ENCODE results near the gene RGS8.

RGS8 gene

GRCh38 chr1:182653986-182654385 lies 30.4 kb downstream of the RGS8 start:
- 100% methylated on average over 2 of the region's 2 CpGs for WGBS
- Histone ChIP-seq H3K4ac (ENCODE audit: low read depth in 1 of 2, low read length in 2 of 2) (no peak overlapping the region), H3K79me1 (replicated peaks; ENCODE audit: low read length, poor library complexity, severe bottlenecking) (no peaks in the 10 kb centered on the region), H3K9me3 (ENCODE audit: control insufficient read depth, low read length) (no peaks in the 10 kb centered on the region), H2BK120ac (ENCODE audit: low read depth, low read length) (no peak overlapping the region), H3K4me3 (ENCODE audit: insufficient read depth in 1 of 2, low read depth in 1 of 2, low read length in 2 of 2) (no peak overlapping the region), H3K18ac (ENCODE audit: low read depth in 1 of 2, low read length in 2 of 2) (no peak overlapping the region), H3K4me1 (ENCODE audit: control insufficient read depth, insufficient read depth, low read depth, low read length) (no peaks in the 10 kb centered on the region), H4K8ac (ENCODE audit: low read length) (no peak overlapping the region), H3K27ac (ENCODE audit: low read length, poor library complexity, severe bottlenecking) (no peak overlapping the region), H3K9ac (ENCODE audit: low read length) (no peak overlapping the region), H3K4me2 (ENCODE audit: low read length, poor library complexity, severe bottlenecking) (no peak overlapping the region), H4K91ac (ENCODE audit: low read length) (no peak overlapping the region), H3K23ac (ENCODE audit: low read length in 2 of 2) (no peak overlapping the region), H2AK5ac (ENCODE audit: low read length, severe bottlenecking) (no peak overlapping the region), H2AFZ (ENCODE audit: low read depth, low read length) (no peak overlapping the region), H2BK5ac (ENCODE audit: low read depth, low read length, poor library complexity, severe bottlenecking) (no peak overlapping the region), H2BK15ac (ENCODE audit: low read depth, poor library complexity, severe bottlenecking) (no peak overlapping the region), H2BK12ac (ENCODE audit: low read length in 2 of 2) (no peak overlapping the region), H3K14ac (ENCODE audit: low read length in 2 of 2) (no peak overlapping the region), H3K27me3 (ENCODE audit: control insufficient read depth in 1 of 2, insufficient read depth in 1 of 2, low read length in 2 of 2) (peaks cover 4 to 23% of the 10 kb centered on the region in 2 experiments), H3K36me3 (ENCODE audit: control insufficient read depth in 1 of 2, insufficient read depth in 2 of 2, low read depth in 1 of 2, low read length in 2 of 2) (no peaks in the 10 kb centered on the region)
- no peak for DNase-seq

GRCh38 chr1:182652933-182653332 lies 31.5 kb downstream of the RGS8 start:
- DNase-seq: no peak
- H3K4me2 ChIP-seq (ENCODE audit: low read length, poor library complexity, severe bottlenecking): no peak overlapping the region

GRCh38 chr1:182651339-182651724 lies 33.1 kb downstream of the RGS8 start:
- no peak overlapping the region for H4K8ac ChIP-seq (ENCODE audit: low read length)
- no peak overlapping the region for H3K14ac ChIP-seq (ENCODE audit: low read length in 2 of 2)
- no peaks in the 10 kb centered on the region for H3K4me1 ChIP-seq (ENCODE audit: control insufficient read depth, insufficient read depth, low read depth, low read length)
- no peak overlapping the region for H2AFZ ChIP-seq (ENCODE audit: low read depth, low read length)
- WGBS: 64% methylated on average over 2 of the region's 3 CpGs
- H2BK15ac ChIP-seq (ENCODE audit: low read depth, poor library complexity, severe bottlenecking): no peak overlapping the region
- H2BK120ac ChIP-seq (ENCODE audit: low read depth, low read length): no peak overlapping the region
- H3K27ac ChIP-seq (ENCODE audit: low read length, poor library complexity, severe bottlenecking): no peak overlapping the region
- H3K4me2 ChIP-seq (ENCODE audit: low read length, poor library complexity, severe bottlenecking): no peak overlapping the region
- H3K23ac ChIP-seq (ENCODE audit: low read length in 2 of 2): no peak overlapping the region
- no peak overlapping the region for H4K91ac ChIP-seq (ENCODE audit: low read length)
- H3K4me3 ChIP-seq (ENCODE audit: insufficient read depth in 1 of 2, low read depth in 1 of 2, low read length in 2 of 2): no peak overlapping the region
- H3K18ac ChIP-seq (ENCODE audit: low read depth in 1 of 2, low read length in 2 of 2): no peak overlapping the region
- H2BK12ac ChIP-seq (ENCODE audit: low read length in 2 of 2): no peak overlapping the region
- H3K9ac ChIP-seq (ENCODE audit: low read length): no peak overlapping the region
- no peaks in the 10 kb centered on the region for H3K79me1 ChIP-seq (replicated peaks; ENCODE audit: low read length, poor library complexity, severe bottlenecking)
- no peaks in the 10 kb centered on the region for H3K36me3 ChIP-seq (ENCODE audit: control insufficient read depth in 1 of 2, insufficient read depth in 2 of 2, low read depth in 1 of 2, low read length in 2 of 2)
- no peak for DNase-seq
- H2AK5ac ChIP-seq (ENCODE audit: low read length, severe bottlenecking): no peak overlapping the region
- H3K9me3 ChIP-seq (ENCODE audit: control insufficient read depth, low read length): no peaks in the 10 kb centered on the region
- H2BK5ac ChIP-seq (ENCODE audit: low read depth, low read length, poor library complexity, severe bottlenecking): no peak overlapping the region
- peaks cover 4% of the 10 kb centered on the region in 2 experiments for H3K27me3 ChIP-seq (ENCODE audit: control insufficient read depth in 1 of 2, insufficient read depth in 1 of 2, low read length in 2 of 2)
- H3K4ac ChIP-seq (ENCODE audit: low read depth in 1 of 2, low read length in 2 of 2): no peak overlapping the region

More at GRCh38 chr1:182652933-182653332, 31.5 kb downstream of the RGS8 start:
- no peak overlapping the region for H3K9ac ChIP-seq (ENCODE audit: low read length)
- no peak overlapping the region for H4K91ac ChIP-seq (ENCODE audit: low read length)
- no peak overlapping the region for H3K27ac ChIP-seq (ENCODE audit: low read length, poor library complexity, severe bottlenecking)
- H3K14ac ChIP-seq (ENCODE audit: low read length in 2 of 2): no peak overlapping the region
- peaks cover 4 to 14% of the 10 kb centered on the region in 2 experiments for H3K27me3 ChIP-seq (ENCODE audit: control insufficient read depth in 1 of 2, insufficient read depth in 1 of 2, low read length in 2 of 2)
- no peak overlapping the region for H2AK5ac ChIP-seq (ENCODE audit: low read length, severe bottlenecking)
- no peak overlapping the region for H4K8ac ChIP-seq (ENCODE audit: low read length)
- no peak overlapping the region for H3K4me3 ChIP-seq (ENCODE audit: insufficient read depth in 1 of 2, low read depth in 1 of 2, low read length in 2 of 2)
- H3K79me1 ChIP-seq (replicated peaks; ENCODE audit: low read length, poor library complexity, severe bottlenecking): no peaks in the 10 kb centered on the region
- no peak overlapping the region for H2BK12ac ChIP-seq (ENCODE audit: low read length in 2 of 2)
- H2BK120ac ChIP-seq (ENCODE audit: low read depth, low read length): no peak overlapping the region
- no peaks in the 10 kb centered on the region for H3K36me3 ChIP-seq (ENCODE audit: control insufficient read depth in 1 of 2, insufficient read depth in 2 of 2, low read depth in 1 of 2, low read length in 2 of 2)
- H3K18ac ChIP-seq (ENCODE audit: low read depth in 1 of 2, low read length in 2 of 2): no peak overlapping the region
- WGBS: 68% methylated on average over 3 of the region's 3 CpGs
- H2BK15ac ChIP-seq (ENCODE audit: low read depth, poor library complexity, severe bottlenecking): no peak overlapping the region
- no peaks in the 10 kb centered on the region for H3K4me1 ChIP-seq (ENCODE audit: control insufficient read depth, insufficient read depth, low read depth, low read length)
- no peak overlapping the region for H2BK5ac ChIP-seq (ENCODE audit: low read depth, low read length, poor library complexity, severe bottlenecking)
- H2AFZ ChIP-seq (ENCODE audit: low read depth, low read length): no peak overlapping the region
- H3K9me3 ChIP-seq (ENCODE audit: control insufficient read depth, low read length): no peaks in the 10 kb centered on the region
- no peak overlapping the region for H3K23ac ChIP-seq (ENCODE audit: low read length in 2 of 2)
- no peak overlapping the region for H3K4ac ChIP-seq (ENCODE audit: low read depth in 1 of 2, low read length in 2 of 2)

GRCh38 chr1:182650678-182651338 lies 33.6 kb downstream of the RGS8 start:
- Histone ChIP-seq H3K27ac (ENCODE audit: low read length, poor library complexity, severe bottlenecking) (no peak overlapping the region), H2BK15ac (ENCODE audit: low read depth, poor library complexity, severe bottlenecking) (no peak overlapping the region), H2BK12ac (ENCODE audit: low read length in 2 of 2) (no peak overlapping the region), H3K4ac (ENCODE audit: low read depth in 1 of 2, low read length in 2 of 2) (no peak overlapping the region), H4K8ac (ENCODE audit: low read length) (no peak overlapping the region), H3K4me2 (ENCODE audit: low read length, poor library complexity, severe bottlenecking) (no peak overlapping the region), H3K23ac (ENCODE audit: low read length in 2 of 2) (no peak overlapping the region), H3K27me3 (ENCODE audit: control insufficient read depth in 1 of 2, insufficient read depth in 1 of 2, low read length in 2 of 2) (peaks cover 4 to 8% of the 10 kb centered on the region in 2 experiments), H3K4me3 (ENCODE audit: insufficient read depth in 1 of 2, low read depth in 1 of 2, low read length in 2 of 2) (no peak overlapping the region), H3K79me1 (replicated peaks; ENCODE audit: low read length, poor library complexity, severe bottlenecking) (no peaks in the 10 kb centered on the region), H4K91ac (ENCODE audit: low read length) (no peak overlapping the region), H3K4me1 (ENCODE audit: control insufficient read depth, insufficient read depth, low read depth, low read length) (no peaks in the 10 kb centered on the region), H3K14ac (ENCODE audit: low read length in 2 of 2) (no peak overlapping the region), H2BK120ac (ENCODE audit: low read depth, low read length) (no peak overlapping the region), H3K9ac (ENCODE audit: low read length) (no peak overlapping the region), H2AFZ (ENCODE audit: low read depth, low read length) (no peak overlapping the region), H2BK5ac (ENCODE audit: low read depth, low read length, poor library complexity, severe bottlenecking) (no peak overlapping the region), H3K36me3 (ENCODE audit: control insufficient read depth in 1 of 2, insufficient read depth in 2 of 2, low read depth in 1 of 2, low read length in 2 of 2) (no peaks in the 10 kb centered on the region), H3K9me3 (ENCODE audit: control insufficient read depth, low read length) (no peaks in the 10 kb centered on the region), H3K18ac (ENCODE audit: low read depth in 1 of 2, low read length in 2 of 2) (no peak overlapping the region), H2AK5ac (ENCODE audit: low read length, severe bottlenecking) (no peak overlapping the region)
- no peak for DNase-seq
- 100% methylated on average over 4 of the region's 6 CpGs for WGBS

Measured in mesenchymal stem cell (in vitro differentiated cells and primary cell).